HG03521 (cell line): ENCODE data around the gene TTLL10.

ENCODE experiments used
- ATAC-seq: cut with Tn5 transposase; IDR thresholded peaks from one replicate; pipeline ENCODE4 v1.9.1; 2021; ENCODE audit warnings: mild to moderate bottlenecking, moderate library complexity; ENCODE audit not compliant: unreplicated experiment

Gene TTLL10, protein sequence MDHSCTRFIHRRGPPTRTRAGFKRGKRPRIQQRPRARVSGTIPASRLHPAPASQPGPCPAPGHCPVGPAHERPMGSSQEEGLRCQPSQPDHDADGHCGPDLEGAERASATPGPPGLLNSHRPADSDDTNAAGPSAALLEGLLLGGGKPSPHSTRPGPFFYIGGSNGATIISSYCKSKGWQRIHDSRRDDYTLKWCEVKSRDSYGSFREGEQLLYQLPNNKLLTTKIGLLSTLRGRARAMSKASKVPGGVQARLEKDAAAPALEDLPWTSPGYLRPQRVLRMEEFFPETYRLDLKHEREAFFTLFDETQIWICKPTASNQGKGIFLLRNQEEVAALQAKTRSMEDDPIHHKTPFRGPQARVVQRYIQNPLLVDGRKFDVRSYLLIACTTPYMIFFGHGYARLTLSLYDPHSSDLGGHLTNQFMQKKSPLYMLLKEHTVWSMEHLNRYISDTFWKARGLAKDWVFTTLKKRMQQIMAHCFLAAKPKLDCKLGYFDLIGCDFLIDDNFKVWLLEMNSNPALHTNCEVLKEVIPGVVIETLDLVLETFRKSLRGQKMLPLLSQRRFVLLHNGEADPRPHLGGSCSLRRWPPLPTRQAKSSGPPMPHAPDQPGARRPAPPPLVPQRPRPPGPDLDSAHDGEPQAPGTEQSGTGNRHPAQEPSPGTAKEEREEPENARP

DNA sequence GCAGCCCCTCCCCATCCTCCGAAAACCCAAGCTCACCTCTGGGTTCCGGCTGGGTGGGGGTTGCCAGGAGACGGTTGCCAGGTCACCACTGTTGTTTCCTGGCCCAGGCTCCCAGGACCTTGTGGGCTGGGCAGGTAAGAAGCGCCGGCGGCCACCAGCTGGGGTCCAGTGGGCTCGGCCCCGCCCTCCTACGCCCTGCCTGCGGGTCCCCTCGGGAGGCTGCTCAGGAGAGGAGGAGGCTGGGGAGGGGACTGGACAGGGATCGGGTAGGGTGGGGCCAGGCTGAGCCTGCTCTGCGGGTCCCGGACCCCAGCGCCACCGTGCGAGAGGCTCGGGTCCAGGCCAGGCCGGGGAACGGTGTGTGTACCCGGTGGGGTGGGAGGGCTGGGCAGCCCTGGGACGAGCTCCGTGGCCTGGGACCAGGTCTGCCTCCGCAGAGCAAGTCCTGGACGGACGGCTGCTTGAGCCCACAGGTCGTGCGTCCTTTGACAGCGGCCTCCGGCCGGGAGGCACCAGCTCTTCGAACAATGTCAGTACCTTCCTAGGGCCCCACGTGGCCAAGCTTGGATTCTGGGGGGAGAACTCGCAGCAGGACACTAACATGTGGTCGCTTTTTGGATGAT, at the start of gene TTLL10:
Gene TTLL10, plus strand, starts transcription at position 88 of the 623 bp plus-strand sequence. CDS start 5,336 bp downstream, outside the sequence.
- ATAC-seq: no peak

DNA sequence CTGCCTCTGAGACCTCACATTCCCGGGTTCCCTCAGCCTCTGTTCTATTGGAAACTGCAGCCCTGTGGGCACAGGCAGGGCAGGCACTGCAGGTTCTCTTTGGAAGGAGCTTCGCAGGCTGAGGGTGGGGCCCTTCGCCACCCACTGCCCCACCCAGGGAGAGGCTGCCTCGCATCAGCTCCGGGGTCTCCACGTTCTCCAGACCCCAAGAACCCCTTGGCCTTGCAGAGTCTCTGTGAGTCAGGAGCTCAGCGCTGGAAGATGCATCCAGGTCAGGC, 49.2 kb upstream of the TTLL10 start:
- no peak for ATAC-seq

DNA sequence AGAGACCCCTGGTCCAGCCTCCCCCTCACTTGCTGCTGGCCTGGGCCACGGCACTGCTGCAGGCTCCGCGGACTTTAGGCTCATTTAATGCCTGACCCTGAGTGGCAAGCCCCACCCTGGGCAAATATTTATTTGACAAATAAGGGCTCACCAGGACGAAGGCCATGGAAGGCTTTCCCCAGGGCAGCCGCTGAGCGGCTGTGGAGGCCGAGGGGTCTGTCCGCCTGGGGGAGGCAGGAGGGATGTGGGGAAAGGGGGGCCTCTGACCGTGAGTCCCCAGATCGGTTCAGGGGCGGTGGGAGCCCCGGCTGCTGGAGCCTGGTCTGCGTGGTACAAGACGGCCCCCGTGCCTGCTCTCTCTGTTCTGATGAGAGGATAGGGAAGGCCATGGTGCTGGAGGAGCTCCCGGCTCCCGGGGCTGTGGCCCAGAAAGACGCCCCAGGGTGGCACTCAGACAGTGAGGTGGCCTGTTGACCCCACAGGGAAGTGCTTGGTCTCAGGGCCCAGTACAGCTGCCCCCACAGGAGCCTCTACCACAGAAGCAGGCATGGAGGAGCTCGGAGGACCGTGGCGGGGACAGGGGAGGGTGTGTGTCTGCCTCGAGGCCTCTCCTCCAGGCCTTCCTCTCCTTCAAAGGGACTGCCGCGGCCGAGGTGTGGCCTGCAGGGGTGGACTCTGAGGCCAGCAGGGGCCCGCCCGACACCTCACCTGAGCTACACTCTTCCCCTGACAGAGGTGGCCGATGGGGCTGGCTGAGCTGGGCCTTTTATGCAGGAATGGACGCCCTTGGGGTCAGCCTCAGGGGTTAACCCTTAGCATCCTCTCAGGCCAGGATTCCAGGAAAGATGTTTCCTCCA, 48.7 kb upstream of the TTLL10 start:
- no peak for ATAC-seq

DNA sequence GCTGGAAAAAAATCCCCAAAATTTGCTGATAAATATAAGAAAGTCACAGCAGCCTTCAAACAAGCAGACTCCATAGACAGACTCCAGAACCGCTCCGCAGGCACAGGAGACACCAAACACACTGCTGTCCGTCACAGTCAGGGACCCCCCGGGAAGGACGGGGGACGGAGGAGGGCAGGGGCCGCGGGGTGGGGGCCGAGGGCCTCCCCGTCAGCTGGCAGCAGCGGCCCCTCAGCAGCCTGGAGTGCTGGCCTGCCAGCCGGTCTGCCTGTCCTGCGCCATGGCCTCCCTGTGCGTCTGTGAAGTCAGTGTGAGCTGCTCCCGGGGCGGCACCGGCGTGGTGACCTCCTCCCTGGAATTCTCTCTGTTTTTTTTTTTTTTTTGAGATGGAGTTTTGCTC, 47.7 kb upstream of the TTLL10 start:
- no peak for ATAC-seq

DNA sequence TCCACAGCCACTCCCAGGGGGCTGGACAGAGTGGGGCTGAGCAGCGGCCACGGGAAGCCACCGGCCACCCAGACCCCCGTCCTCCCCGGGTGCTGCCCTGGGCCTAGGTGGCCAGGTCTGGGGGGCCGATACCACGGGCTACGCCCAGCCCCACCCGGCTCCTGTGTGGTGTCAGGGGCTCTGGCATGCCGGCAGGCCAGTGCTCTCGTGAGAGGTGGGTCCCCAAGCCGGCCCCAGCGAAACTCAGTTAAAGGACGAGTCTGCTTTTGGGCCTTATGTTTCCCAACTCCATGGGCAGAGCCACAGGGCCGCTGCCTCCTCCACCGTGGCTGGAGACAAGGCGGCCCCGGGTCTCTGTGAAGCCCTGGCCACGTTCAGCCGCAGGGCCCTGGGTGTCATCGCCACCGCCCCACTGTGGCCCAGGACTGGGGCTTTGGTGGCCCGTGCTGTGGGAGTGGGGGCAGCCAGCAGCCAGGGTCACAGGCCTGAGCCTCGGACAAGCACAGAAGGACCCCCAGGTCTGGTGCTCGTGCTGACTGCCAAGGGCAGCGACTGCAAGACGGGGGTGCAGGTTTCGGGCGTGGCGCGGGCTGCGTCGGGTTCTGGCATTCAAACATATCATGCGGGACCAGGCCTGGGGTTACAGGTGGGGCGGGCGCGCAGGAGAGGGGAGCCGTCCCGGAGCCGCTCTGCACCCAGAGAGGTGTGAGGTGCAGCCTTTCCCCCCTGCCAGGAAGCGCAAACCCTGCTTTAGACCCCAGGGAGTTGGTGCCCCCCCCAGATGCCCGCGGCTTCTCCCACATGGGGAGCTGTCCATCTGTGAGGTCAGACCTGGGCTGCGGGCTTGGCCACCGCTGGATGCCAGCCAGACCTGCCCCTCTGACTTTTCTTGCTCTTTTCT, 45.9 kb upstream of the TTLL10 start:
- no peak for ATAC-seq

DNA sequence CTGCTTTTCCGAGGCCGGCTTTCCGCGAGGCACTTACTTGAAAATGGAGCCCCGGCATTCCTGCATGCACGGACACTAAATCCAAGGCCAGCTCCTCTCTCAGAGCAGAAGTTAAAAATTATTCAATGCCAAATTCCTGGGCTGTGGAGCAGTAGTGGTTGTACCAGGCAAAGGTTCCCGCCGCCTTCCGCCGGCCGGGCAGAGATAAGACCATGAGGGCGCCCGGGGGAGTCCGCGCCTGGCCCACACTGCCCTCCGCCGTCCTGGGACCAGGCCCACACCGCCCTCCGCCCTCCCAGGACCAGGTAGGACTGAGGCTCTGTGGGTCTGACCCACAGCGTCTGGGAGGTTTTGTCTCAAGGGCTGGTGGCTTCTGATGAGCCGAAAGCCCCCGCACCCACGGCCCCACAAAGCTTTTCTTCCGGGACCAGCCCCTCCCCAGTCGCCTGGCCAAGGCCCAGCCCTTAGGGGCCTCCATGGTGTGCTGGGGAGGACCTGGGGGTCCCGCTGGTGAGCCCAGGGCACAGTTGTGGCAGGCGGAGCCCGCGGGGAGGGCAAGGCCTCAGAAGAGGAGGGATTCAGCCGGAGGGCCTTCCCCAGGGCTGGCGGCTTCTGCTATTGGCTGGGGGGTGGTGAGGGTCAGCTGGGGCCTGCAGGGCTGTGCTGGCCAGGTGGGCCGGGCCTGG, 45.1 kb upstream of the TTLL10 start:
- no peak for ATAC-seq

DNA sequence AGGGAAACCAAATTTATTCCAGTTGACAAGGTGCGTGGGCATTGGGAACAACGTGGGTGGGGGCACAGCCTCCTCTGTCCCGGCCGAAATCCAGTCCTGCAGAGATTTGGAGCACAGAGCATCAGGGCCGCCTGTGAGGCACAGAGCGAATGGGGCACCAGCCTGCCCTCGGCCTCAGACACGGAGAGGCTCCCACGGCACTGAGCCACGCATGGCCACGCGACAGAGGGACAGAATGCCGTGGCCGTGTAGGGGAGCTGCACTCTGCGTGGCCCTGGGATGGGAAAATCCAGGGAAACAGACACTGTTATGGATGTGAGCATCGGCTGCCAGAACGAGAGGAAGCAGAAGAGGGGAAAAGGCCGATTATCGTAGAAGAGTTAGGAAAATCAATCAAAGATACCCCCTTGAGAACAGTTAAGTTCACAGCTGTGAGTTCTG, 44.3 kb upstream of the TTLL10 start:
- no peak for ATAC-seq

DNA sequence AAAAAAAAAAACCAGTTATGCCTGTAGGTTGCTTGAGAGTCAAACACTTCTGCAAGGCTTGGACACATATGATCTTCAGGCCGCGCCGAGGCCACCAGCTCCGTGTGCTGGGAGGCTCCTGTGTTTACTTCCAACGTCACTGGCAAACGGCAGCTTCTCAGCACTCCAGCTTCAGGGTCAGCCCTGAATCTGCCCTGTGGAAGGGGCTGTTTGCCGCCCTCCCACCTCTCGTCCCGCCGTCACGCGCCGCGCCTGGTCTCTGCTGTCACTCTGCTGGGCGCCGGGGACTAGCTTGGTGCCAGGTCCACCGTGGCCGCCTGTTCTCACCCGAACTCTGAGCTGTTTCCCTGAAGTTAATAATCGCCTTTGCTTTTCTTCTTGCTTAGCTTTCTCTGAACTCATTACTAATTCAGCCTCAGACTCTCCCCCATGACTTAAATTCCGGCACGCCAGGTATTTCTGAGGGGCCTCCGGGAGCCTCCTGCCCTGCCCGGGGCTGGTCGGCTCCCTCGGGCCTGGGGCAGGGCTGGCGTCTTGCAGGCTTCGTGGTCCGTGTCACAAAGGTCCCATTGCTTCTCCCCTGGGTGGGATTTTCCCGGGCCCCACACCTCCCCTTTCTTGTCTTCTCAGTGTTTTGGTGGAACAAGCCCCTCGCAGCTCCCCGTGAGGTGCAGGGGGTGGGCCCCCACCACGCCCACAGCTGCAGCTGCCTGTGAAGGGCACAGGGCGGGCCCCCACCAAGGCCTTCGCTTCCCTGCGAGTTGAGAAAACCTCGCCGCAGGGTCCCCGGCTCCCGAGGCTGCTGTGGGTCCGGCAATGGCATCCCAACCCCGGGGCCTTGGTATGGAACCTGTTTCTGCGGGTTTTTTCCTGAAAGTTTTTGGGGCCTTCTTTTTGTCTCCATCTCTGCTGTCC, 43.2 kb upstream of the TTLL10 start:
- ATAC-seq: no peak

DNA sequence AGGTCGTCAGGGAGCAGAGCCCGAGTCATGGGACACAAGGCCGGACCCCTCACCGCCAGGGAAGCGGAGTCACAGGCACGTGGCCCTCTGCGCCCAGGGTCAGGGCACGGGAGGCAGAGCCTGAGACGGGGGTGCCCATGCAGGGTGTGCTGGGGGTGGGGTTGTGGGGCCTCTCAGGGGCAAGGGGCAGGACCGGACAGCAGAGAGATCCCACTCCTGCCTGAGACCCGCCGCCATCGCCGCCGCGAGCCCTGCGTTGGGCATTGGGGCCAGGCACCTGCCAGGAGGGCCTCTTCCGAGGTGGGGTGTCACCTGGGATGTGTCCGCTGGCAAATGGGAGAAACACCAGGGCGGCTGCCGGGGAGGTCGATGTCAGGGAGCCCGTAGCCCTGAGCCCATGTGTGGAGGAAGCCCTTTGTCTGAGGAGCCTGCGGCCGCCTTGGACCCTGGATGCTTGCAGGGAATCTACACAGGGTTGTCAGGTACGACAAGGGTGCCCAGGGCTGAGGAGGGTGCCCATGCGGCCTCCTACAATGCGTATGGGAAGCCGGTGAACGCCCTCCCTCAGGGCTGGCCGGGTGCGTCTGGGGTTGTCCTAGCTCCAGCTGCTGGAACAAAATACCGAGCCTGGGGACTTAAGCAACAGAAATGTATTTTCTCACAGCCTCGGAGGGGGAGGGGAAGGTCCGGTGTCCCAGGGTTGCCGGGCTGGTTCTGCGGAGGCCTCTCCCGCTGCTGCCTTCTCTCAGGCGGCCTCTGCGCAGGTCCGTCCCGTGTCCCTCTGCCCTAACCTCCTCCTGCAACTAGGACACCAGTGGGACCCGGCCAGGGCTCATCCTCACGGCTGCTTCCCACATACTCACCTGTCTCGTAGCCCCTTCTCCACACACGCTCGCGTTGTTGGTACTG, 41.4 kb upstream of the TTLL10 start:
- ATAC-seq: no peak

DNA sequence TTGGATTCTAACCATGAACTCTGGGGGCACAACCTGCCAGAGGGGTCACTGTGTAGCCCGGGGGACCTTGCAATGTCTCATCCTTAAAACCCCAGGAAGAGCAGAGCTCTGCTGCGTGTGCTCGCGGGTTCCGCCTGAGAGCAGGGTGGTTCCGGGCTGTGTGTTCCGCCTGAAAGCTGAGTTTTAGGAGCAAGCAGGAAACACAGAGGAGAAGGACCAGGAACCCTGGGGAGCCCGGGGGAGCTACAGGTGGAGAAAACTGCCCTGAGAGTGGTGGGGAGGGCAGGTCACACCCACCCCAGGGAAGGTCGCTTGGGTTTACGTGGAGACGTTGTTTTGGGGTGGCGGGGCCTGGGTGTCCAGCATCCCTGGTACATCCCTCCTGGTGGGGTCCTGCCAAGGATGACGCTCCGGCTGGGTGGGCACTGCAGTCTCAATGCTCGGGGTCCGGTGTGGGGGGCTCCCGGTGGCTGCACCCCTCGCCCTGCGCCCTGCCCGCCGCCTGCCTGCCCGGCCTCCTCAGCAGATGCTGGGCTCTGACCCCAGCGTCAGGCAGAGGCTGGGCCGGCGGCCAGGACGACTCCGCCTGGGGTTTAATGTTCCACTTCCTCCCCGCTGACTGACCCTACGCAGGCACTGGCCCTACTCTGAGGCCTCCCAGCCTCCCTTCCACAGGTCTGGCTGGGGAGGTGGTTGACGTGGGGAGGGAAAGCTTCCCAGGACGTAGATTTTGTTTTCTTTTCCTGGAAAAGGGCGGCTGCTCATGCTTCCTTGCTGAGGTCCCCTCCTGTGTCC, 40.5 kb upstream of the TTLL10 start:
- ATAC-seq: no peak

DNA sequence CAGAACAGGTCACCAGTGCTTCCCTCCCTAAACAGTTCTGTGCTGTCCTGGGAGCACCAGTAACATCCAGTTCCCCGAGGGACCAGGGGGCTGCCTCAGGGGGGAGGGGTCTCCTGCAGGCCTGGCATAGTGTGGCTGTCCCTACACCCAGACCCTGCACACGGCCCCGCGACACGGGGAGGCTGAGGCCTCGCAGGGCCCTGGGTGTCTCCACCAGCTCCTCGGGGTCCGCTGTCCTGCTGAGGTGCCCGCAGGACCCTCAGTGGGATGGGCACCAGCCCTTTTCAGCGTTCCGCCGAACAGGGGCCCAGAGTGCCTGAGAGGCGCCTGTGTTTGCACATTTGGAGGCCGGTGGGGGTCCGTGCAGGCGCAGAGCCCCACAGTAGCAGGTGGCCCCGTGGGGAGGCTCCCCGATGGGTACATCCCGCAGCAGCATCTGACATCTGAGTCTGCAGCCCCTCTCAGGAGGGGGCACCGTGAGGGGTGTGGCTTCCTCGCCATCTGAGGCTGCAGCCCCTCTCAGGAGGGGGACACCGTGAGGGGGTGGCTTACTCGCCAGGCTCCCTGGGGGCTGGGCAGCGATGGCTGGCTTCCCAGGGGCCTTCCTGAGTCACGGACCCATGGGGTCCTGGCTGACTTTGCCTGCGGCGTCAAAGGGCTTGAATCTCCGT, 39.2 kb upstream of the TTLL10 start:
- no peak for ATAC-seq

DNA sequence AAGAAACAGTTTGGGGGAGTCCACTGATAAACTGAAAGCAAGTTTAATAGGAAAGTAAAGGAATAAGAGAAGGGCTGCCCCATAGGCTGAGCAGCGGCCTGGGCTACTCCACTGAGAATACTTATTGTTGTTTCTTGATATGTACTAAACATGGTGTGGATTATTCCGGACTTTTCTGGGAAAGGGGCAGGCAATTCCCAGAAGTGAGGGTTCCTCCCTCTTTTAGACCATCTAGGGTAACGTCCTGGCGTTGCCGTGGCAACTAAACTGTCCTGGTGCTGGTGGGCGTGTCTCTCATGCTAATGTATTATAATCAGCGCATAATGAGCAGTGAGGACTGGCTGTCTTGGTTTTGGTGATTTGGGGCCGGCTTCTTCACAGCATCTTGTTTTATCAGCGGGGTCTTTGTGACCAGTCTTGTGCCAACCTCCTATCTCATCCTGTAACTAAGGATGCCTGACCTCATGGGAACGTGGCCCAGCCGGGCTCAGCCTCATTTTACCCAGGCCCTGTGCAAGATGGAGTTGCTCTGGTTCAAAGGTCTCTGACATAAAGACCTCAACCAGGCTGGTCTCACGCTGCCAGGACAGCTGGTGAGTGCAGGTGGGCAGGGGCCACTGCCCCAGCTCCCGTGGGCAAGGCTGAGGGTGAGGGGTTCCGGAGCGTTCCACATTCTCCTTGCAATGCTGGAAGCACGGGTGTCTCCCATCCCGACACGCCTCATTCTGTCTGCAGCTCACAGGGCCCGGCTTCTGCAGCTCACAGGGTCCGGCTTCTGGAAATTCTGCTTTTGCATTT, 38.1 kb upstream of the TTLL10 start:
- ATAC-seq: no peak

DNA sequence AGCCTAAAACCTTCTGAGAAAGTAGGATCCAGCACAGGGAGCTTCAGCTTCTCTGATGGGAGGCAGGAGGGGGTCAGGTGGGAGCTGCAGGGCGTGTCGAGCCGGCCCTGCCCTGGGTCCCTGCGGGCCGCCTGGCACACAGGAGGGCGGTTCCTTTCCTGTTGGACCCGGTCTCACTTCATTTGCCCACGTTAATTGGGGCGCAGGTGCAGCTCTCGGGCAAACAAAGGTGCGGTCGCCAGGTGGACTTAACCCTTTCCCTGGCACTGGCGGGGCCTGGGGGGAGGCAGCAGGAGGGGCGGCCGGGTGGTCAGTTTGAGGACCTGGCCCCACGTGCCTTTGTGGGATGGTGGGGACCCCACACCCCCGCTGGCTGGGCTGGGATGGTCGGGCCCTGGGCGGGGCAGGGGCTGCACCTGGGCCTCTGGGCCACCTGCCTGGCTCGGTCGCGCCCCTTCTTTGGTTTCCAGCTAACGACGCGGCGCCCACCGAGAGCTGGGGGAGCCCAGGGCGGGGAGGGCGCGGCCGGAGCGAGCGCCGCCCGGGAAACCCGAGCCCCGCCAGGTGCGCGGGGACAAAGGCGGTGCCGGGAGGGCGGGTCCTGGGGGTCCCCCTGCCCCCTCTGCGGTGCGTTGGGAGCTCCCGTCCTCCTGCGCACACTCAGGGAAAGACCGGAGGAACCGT, 37.0 kb upstream of the TTLL10 start:
- ATAC-seq: no peak

DNA sequence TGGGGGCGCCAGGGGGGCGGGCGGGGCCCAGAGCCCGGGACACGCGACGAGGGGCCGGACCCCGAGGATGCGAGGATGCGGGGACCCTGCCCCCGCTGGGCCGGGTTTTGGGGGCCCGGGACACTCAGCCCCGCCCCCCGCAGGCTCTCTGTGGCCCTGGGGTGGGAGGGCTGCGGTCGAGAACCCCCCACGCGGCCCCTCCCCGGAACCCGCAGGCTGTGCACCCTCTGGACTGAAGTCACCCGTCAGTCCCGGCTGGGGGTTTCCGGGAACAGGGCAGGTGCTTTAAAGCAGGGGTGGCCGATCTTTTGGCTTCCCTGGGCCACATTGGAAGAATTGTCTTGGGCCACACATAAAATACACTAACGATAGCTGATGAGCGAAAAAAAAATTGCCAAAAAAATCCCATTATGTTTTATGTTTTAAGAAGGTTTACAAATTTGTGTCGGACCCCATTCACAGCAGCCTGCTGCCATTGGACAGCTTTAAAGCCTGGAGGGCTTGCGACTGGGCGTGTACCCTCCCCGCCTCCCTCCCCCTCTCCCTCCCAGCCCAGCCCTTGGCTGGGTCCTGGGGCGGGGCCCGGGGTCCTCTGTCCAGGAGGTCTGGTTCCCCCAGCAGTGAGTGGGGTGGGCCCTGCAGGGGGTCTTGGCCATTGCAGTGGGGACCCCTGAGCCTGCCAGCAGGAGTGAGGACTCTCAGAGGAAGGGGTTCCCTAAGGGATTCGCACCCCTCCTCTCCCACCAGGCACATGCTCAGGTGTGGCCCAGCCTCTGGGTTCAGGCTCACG, 36.2 kb upstream of the TTLL10 start:
- peak; percentile 45 for ATAC-seq
